Right lobe of liver (tissue), 4 donors: ENCODE measurements around the gene FEN1.

Experiments used
- POLR2A ChIP-seq: fragments of 450-650 bp; IDR thresholded peaks from one replicate; pipeline ENCODE4 v1.6.1; 2017; ENCODE audit warnings: antibody characterized with exemption, mild to moderate bottlenecking
- TF ChIP-seq, protein P1 (sequence below), 4 donors: fragments of 200-600 bp in 3 of 4; fragments of 450-650 bp in 1 of 4; IDR thresholded peaks; one replicate each; pipeline versions ENCODE4 v1.5.1 to v1.8.0; 2016 to 2022; ENCODE audit warnings: antibody characterized with exemption in 4 of 4, mild to moderate bottlenecking in 2 of 4
- donor health status: DM: no; HTN: no; CAD: no.
- donor health status: DM: no; HTN: no; CAD: no.
- donor health status: DM: no; HTN: yes; CAD: no.

DNA sequence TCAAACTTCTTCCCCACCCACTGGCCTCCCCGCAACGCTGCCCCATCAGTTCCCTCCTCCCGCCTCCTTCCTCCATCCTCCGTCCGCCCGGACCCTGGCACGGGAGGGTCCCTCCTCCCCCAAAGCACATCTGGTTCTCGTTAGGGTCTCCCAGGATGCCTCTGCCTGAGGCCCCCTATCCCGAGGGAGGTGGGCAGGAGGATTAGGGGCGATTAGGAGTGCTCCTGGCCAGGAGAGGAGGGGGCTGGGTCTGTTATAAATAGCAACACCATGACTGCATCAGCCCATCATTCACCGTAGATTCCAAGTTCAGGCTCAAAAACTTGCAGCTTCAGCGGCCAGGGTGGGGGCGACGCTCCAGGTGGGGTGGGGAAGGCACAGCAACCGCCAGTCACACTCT, 29.9 kb upstream of the FEN1 start:
- TF ChIP-seq POLR2A, result no peak
- TF ChIP-seq, protein P1, sequence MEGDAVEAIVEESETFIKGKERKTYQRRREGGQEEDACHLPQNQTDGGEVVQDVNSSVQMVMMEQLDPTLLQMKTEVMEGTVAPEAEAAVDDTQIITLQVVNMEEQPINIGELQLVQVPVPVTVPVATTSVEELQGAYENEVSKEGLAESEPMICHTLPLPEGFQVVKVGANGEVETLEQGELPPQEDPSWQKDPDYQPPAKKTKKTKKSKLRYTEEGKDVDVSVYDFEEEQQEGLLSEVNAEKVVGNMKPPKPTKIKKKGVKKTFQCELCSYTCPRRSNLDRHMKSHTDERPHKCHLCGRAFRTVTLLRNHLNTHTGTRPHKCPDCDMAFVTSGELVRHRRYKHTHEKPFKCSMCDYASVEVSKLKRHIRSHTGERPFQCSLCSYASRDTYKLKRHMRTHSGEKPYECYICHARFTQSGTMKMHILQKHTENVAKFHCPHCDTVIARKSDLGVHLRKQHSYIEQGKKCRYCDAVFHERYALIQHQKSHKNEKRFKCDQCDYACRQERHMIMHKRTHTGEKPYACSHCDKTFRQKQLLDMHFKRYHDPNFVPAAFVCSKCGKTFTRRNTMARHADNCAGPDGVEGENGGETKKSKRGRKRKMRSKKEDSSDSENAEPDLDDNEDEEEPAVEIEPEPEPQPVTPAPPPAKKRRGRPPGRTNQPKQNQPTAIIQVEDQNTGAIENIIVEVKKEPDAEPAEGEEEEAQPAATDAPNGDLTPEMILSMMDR (IDR thresholded peaks at IDR 0.05), result no peak
